B cell (primary cell): ENCODE measurements around the gene TBC1D2B.

Experiments used
- CTCF ChIP-seq: fragments of 200-600 bp; IDR thresholded peaks from one replicate; pipeline ENCODE4 v1.8.0; 2022; ENCODE audit warnings: antibody characterized with exemption, mild to moderate bottlenecking
- EZH2 ChIP-seq: IDR thresholded peaks from 2 replicates; pipeline ENCODE4 v1.6.1; 2012; ENCODE audit warnings: borderline replicate concordance, low read depth, mild to moderate bottlenecking, moderate library complexity, low read length; ENCODE audit not compliant: insufficient read depth, poor library complexity, severe bottlenecking

DNA sequence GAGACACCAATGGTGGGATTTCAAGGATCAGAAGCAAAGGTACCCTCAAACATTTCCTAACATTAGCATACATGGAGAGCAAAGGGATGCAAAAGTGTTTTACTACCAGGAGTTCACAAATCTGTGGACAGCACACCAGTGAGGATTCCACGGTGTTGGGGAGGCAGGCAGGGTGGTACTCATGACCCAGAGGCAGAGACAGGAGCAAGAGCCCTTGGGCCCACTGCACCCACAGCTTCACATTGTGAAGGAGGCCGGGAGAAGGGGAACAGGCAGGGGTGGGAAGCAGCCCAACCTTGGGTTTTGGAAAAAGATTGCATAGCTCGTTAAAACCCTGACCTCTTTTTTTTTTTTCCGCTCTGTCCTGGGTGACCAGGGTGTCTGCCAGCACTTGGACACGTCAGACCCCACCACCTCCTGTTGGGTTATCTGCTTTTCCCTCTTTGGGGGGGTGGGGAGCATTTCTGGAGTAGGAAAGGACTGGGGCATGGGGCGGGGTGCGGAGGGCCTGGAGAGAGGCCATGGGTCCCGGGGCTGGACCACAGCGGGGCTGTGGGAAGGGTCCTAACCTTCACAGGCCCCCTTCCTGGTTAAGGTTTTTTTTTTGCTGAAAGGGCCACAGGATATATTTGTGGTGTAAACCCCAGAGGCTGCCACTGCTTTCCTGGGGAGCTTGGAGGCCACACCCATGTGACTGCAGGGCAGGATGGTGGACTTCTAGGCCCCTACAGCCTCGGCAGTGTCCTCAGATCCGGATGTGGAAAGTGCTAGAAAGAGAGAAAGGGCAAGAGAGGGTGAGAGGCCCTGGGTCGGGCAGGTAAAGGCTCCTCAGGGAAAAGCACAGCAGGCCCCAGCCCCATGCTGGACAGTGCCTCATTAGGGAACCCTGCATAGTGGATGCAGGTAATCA lies 27.3 kb upstream of the TBC1D2B start:
- TF ChIP-seq CTCF: no peak
- TF ChIP-seq EZH2: no peak
